Measurements from ENCODE around the gene MYH7.
"Not testable (repeated sequence)": the region's sequence is repeated elsewhere in the genome, so short reads cannot be mapped to it uniquely, and the experiment has no call there.

DNA sequence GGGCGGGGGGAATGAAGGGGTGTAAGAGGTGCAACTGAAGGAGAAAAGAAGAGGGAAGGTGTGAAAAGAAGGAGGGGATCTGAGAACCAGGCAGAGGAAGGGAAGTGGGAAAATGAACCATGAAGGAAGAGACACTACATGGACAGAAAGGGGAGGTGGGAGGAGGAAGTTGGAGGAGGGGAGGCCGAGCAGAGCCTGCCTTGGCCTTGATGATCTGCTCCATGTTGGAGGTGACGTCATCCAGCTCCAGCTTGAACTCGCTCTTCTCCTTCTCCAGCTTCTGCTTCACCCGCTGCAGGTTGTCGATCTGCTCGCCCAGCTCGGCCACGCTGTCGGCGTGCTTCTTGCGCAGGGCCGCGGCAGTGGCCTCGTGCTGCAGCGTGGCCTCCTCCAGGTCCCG is 15.8 kb downstream of the MYH7 start:
- TF ChIP-seq, protein P1, sequence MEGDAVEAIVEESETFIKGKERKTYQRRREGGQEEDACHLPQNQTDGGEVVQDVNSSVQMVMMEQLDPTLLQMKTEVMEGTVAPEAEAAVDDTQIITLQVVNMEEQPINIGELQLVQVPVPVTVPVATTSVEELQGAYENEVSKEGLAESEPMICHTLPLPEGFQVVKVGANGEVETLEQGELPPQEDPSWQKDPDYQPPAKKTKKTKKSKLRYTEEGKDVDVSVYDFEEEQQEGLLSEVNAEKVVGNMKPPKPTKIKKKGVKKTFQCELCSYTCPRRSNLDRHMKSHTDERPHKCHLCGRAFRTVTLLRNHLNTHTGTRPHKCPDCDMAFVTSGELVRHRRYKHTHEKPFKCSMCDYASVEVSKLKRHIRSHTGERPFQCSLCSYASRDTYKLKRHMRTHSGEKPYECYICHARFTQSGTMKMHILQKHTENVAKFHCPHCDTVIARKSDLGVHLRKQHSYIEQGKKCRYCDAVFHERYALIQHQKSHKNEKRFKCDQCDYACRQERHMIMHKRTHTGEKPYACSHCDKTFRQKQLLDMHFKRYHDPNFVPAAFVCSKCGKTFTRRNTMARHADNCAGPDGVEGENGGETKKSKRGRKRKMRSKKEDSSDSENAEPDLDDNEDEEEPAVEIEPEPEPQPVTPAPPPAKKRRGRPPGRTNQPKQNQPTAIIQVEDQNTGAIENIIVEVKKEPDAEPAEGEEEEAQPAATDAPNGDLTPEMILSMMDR (conservative IDR thresholded peaks at IDR 0.05; ENCODE audit: low read depth, low read length) = not testable (repeated sequence)
- TF ChIP-seq MXI1 (IDR thresholded peaks at IDR 0.05; ENCODE audit: borderline replicate concordance, low read depth, low read length); RFX5 (IDR thresholded peaks at IDR 0.05; ENCODE audit: low read depth, low read length); RCOR1 (IDR thresholded peaks at IDR 0.05; ENCODE audit: insufficient replicate concordance, low read length); RAD21 (IDR thresholded peaks at IDR 0.05; ENCODE audit: low read length); POLR2A (IDR thresholded peaks at IDR 0.05; ENCODE audit: low read depth, low read length); NFE2L2 (IDR thresholded peaks at IDR 0.05; ENCODE audit: low read depth, low read length): not testable (repeated sequence)
